Measurements from ENCODE around the gene ZBTB46.

ZBTB46 gene

GRCh38 chr20:63702751-63703470 is 128.2 kb downstream of the ZBTB46 start:
- TF ChIP-seq, protein P1, sequence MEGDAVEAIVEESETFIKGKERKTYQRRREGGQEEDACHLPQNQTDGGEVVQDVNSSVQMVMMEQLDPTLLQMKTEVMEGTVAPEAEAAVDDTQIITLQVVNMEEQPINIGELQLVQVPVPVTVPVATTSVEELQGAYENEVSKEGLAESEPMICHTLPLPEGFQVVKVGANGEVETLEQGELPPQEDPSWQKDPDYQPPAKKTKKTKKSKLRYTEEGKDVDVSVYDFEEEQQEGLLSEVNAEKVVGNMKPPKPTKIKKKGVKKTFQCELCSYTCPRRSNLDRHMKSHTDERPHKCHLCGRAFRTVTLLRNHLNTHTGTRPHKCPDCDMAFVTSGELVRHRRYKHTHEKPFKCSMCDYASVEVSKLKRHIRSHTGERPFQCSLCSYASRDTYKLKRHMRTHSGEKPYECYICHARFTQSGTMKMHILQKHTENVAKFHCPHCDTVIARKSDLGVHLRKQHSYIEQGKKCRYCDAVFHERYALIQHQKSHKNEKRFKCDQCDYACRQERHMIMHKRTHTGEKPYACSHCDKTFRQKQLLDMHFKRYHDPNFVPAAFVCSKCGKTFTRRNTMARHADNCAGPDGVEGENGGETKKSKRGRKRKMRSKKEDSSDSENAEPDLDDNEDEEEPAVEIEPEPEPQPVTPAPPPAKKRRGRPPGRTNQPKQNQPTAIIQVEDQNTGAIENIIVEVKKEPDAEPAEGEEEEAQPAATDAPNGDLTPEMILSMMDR (IDR thresholded peaks at IDR 0.05; ENCODE audit: borderline replicate concordance, control extremely low read depth, extremely low read depth, insufficient read depth, missing control alignments), result no peak
- in situ Hi-C loops (cut with MboI; ENCODE audit: low sequenced_read_pairs, unreplicated experiment), result loop anchor here (10.0 kb wide), 1 partner anchor 152 kb away; no protein-coding TSS in a partner anchor
- DNase-seq (ENCODE audit: low spot score), result no peak

- in situ Hi-C loops (cut with MboI; ENCODE audit: low sequenced_read_pairs, unreplicated experiment), result loop anchor here (10.0 kb wide), 1 partner anchor 153 kb away; no protein-coding TSS in a partner anchor
Observed at GRCh38 chr20:63702036-63702665, 128.9 kb downstream of the ZBTB46 start.

GRCh38 chr20:63701329-63702035 is 129.6 kb downstream of the ZBTB46 start:
- no peak for DNase-seq (ENCODE audit: low spot score)
- in situ Hi-C loops (cut with MboI; ENCODE audit: low sequenced_read_pairs, unreplicated experiment), result loop anchor here (10.0 kb wide), 1 partner anchor 153 kb away; no protein-coding TSS in a partner anchor
- TF ChIP-seq, protein P1 (IDR thresholded peaks at IDR 0.05; ENCODE audit: borderline replicate concordance, control extremely low read depth, extremely low read depth, insufficient read depth, missing control alignments), result no peak

More at GRCh38 chr20:63702036-63702665, 128.9 kb downstream of the ZBTB46 start:
- TF ChIP-seq, protein P1 (IDR thresholded peaks at IDR 0.05; ENCODE audit: borderline replicate concordance, control extremely low read depth, extremely low read depth, insufficient read depth, missing control alignments), result no peak
- DNase-seq (ENCODE audit: low spot score), result no peak

- no peak for DNase-seq (ENCODE audit: low spot score)
- TF ChIP-seq, protein P1 (IDR thresholded peaks at IDR 0.05; ENCODE audit: borderline replicate concordance, control extremely low read depth, extremely low read depth, insufficient read depth, missing control alignments), result no peak
- in situ Hi-C loops (cut with MboI; ENCODE audit: low sequenced_read_pairs, unreplicated experiment), result loop anchor here (10.0 kb wide), 1 partner anchor 154 kb away; no protein-coding TSS in a partner anchor
Observed at GRCh38 chr20:63701051-63701328, 130.1 kb downstream of the ZBTB46 start.

- TF ChIP-seq, protein P1 (IDR thresholded peaks at IDR 0.05; ENCODE audit: borderline replicate concordance, control extremely low read depth, extremely low read depth, insufficient read depth, missing control alignments), result no peak
- peak; percentile 28 for DNase-seq (ENCODE audit: low spot score)
- in situ Hi-C loops (cut with MboI; ENCODE audit: low sequenced_read_pairs, unreplicated experiment), result loop anchor here (10.0 kb wide), 1 partner anchor 154 kb away; no protein-coding TSS in a partner anchor
Observed at GRCh38 chr20:63700199-63701050, 130.6 kb downstream of the ZBTB46 start.

Data from GM13976 (cell line).